Measurements from ENCODE around the gene DOC2A.

Gene DOC2A

GRCh38 chr16:29987371-29988085, 23.3 kb downstream of the DOC2A start:
- no peak for DNase-seq

GRCh38 chr16:29986931-29987330, 23.9 kb downstream of the DOC2A start:
- no peak for DNase-seq

GRCh38 chr16:29986231-29986630, 24.6 kb downstream of the DOC2A start:
- DNase-seq: no peak

- no peak for DNase-seq
Measured at GRCh38 chr16:29985271-29985811, 25.5 kb downstream of the DOC2A start.

GRCh38 chr16:29984764-29985147, 26.1 kb downstream of the DOC2A start:
- DNase-seq: no peak

- no peak for DNase-seq
Measured at GRCh38 chr16:29984137-29984763, 26.6 kb downstream of the DOC2A start.

GRCh38 chr16:29983420-29984136, 27.2 kb downstream of the DOC2A start:
- DNase-seq: no peak

- DNase-seq: no peak
Measured at GRCh38 chr16:29982560-29983419, 28.0 kb downstream of the DOC2A start.

GRCh38 chr16:29978564-29979270, 32.1 kb downstream of the DOC2A start:
- DNase-seq: no peak

- DNase-seq: no peak
Measured at GRCh38 chr16:29978081-29978480, 32.7 kb downstream of the DOC2A start.

- DNase-seq: no peak
Measured at GRCh38 chr16:29977063-29977825, 33.6 kb downstream of the DOC2A start.

GRCh38 chr16:29975811-29976511, 34.9 kb downstream of the DOC2A start:
- no peak for DNase-seq

GRCh38 chr16:29975134-29975538, 35.7 kb downstream of the DOC2A start:
- no peak for DNase-seq

GRCh38 chr16:29974291-29975133, 36.3 kb downstream of the DOC2A start:
- peak; percentile 65 for DNase-seq

- DNase-seq: peak; percentile 97
Measured at GRCh38 chr16:29973384-29974246, 37.2 kb downstream of the DOC2A start, which contains the start of gene TAOK2. Gene TAOK2 (plus strand): TSS chr16:29973868. CDS start chr16:29977773, 3,905 bp downstream.

- no peak for DNase-seq
Measured at GRCh38 chr16:29972992-29973383, 37.8 kb downstream of the DOC2A start.

GRCh38 chr16:29972500-29972899, 38.3 kb downstream of the DOC2A start:
- DNase-seq: peak; percentile 55

- peak; percentile 44 for DNase-seq
Measured at GRCh38 chr16:29971304-29971703, 39.5 kb downstream of the DOC2A start.

- peak; percentile 24 for DNase-seq
Measured at GRCh38 chr16:29968205-29968604, 42.6 kb downstream of the DOC2A start.

Data from activated effector memory CD4-positive, alpha-beta T cell treated with anti-CD3 and anti-CD28 coated beads, Interleukin-2, amount 50 U/mL, for 16 hours (primary cell).